Neural cell (in vitro differentiated cells): Measurements from ENCODE around the gene A1BG. TPM values are rescaled to one million over a fixed set of nuclear protein-coding genes. Genes with fewer than 3 reads are reported as not detected.

Experiments used
- H2AFZ ChIP-seq: fragments of 200-600, 300-800 bp; sonication (generic), shearing (Covaris generic); 2 replicates; pipeline ENCODE4 v1.6.0; 2014; ENCODE audit warnings: low read depth, mild to moderate bottlenecking, antibody characterized with exemption, low read length, moderate library complexity
- H3F3A ChIP-seq: fragments of 200-600 bp; shearing (Covaris generic); 2 replicates; pipeline ENCODE4 v1.6.1; 2016; ENCODE audit warnings: mild to moderate bottlenecking, moderate library complexity, mixed read lengths, antibody characterized with exemption, low read length; ENCODE audit not compliant: insufficient read depth, poor library complexity, severe bottlenecking
- H3K27ac ChIP-seq: fragments of 200-600, 300-800 bp; sonication (generic), shearing (Covaris generic); 2 replicates; pipeline ENCODE4 v1.5.1; 2014; ENCODE audit warnings: mild to moderate bottlenecking, low read length, moderate library complexity
- H3K27me3 ChIP-seq: fragments of 300-800, 200-600 bp; sonication (generic), shearing (Covaris generic); 2 replicates; pipeline ENCODE4 v1.6.0; 2014; ENCODE audit warnings: mild to moderate bottlenecking, low read depth, low read length, moderate library complexity; ENCODE audit not compliant: insufficient read depth
- H3K36me3 ChIP-seq: fragments of 300-800, 200-600 bp; sonication (generic), shearing (Covaris generic); 2 replicates; pipeline ENCODE4 v1.5.1; 2014; ENCODE audit warnings: mild to moderate bottlenecking, antibody characterized with exemption, low read length, moderate library complexity; ENCODE audit not compliant: insufficient read depth
- H3K4me2 ChIP-seq: fragments of 300-800, 200-600 bp; sonication (generic), shearing (Covaris generic); 2 replicates; pipeline ENCODE4 v1.6.0; 2014; ENCODE audit warnings: mild to moderate bottlenecking, low read length
- H3K4me3 ChIP-seq: fragments of 300-800, 200-600 bp; sonication (generic), shearing (Covaris generic); 2 replicates; pipeline ENCODE4 v1.5.1; 2014; ENCODE audit warnings: mild to moderate bottlenecking, low read length, moderate library complexity
- H3K79me2 ChIP-seq: fragments of 200-600 bp; shearing (Covaris generic); replicated peaks from 2 replicates; pipeline ENCODE4 v1.6.0; 2014; ENCODE audit warnings: mild to moderate bottlenecking, low read length, moderate library complexity; ENCODE audit not compliant: insufficient read depth
- H3K9ac ChIP-seq: fragments of 300-800, 200-600 bp; sonication (generic), shearing (Covaris generic); 2 replicates; pipeline ENCODE4 v1.6.1; 2016; ENCODE audit warnings: mild to moderate bottlenecking, low read length, mixed read lengths
- H3K9me2 ChIP-seq: fragments of 200-600 bp; shearing (Covaris generic); 2 replicates; pipeline ENCODE4 v1.6.1; 2016; ENCODE audit warnings: mild to moderate bottlenecking, low read length, mixed read lengths; ENCODE audit not compliant: insufficient read depth
- H3K9me3 ChIP-seq: fragments of 200-600, 300-800 bp; sonication (generic), shearing (Covaris generic); 2 replicates; pipeline ENCODE4 v1.6.1; 2016; ENCODE audit warnings: mild to moderate bottlenecking, mixed run types, low read length, moderate library complexity, mixed read lengths
- H4K20me1 ChIP-seq: fragments of 200-600 bp; shearing (Covaris generic); 2 replicates; pipeline ENCODE4 v1.6.1; 2016; ENCODE audit warnings: mild to moderate bottlenecking, mixed run types; ENCODE audit not compliant: insufficient read depth
- EP300 ChIP-seq: fragments of 450-650 bp; conservative IDR thresholded peaks from 2 replicates; pipeline ENCODE4 v1.6.1; 2014; ENCODE audit warnings: antibody characterized with exemption, mild to moderate bottlenecking, moderate library complexity; ENCODE audit not compliant: poor library complexity, severe bottlenecking
- EZH2 ChIP-seq: fragments of 200-600, 300-800 bp; shearing (Covaris generic), sonication (generic); IDR thresholded peaks from 2 replicates; pipeline ENCODE4 v1.6.1; 2014; ENCODE audit warnings: antibody characterized with exemption, low read length, borderline replicate concordance, mild to moderate bottlenecking; ENCODE audit not compliant: insufficient read depth, poor library complexity, severe bottlenecking
- MXI1 ChIP-seq: fragments of 450-650 bp; conservative IDR thresholded peaks from 2 replicates; pipeline ENCODE4 v1.6.1; 2014; ENCODE audit warnings: antibody characterized with exemption, mild to moderate bottlenecking; ENCODE audit not compliant: poor library complexity, severe bottlenecking
- POLR2AphosphoS5 ChIP-seq: IDR thresholded peaks from 2 replicates; pipeline ENCODE4 v1.6.1; 2012
- RAD21 ChIP-seq: fragments of 450-650 bp; conservative IDR thresholded peaks from 2 replicates; pipeline ENCODE4 v1.6.1; 2014; ENCODE audit warnings: antibody characterized with exemption, mild to moderate bottlenecking, moderate library complexity
- SMC3 ChIP-seq: fragments of 450-650 bp; conservative IDR thresholded peaks from 2 replicates; pipeline ENCODE4 v1.6.1; 2014; ENCODE audit warnings: antibody characterized with exemption, mild to moderate bottlenecking, moderate library complexity; ENCODE audit not compliant: poor library complexity
- TAF1 ChIP-seq: IDR thresholded peaks from 2 replicates; pipeline ENCODE4 v1.6.1; 2012; ENCODE audit warnings: low read depth
- polyA plus RNA-seq: library from polyadenylated mRNA; depleted of rRNA; stranded (reverse); fragments of >200 nt; gene quantifications from 2 replicates; pipeline ENCODE4 v1.2.3, GENCODE V29; 2014
- TF ChIP-seq, protein P1 (sequence below): fragments of 450-650 bp; IDR thresholded peaks from 2 replicates; pipeline ENCODE4 v1.5.1; 2014; ENCODE audit warnings: antibody characterized with exemption, mild to moderate bottlenecking, moderate library complexity; ENCODE audit not compliant: poor library complexity, severe bottlenecking
- TF ChIP-seq, protein P2 (sequence below): IDR thresholded peaks from 2 replicates; pipeline ENCODE4 v1.6.1; 2012; ENCODE audit warnings: borderline replicate concordance

A1BG gene
- polyA plus RNA-seq, 1 donor from 2014 or later: 40.0 TPM

DNA sequence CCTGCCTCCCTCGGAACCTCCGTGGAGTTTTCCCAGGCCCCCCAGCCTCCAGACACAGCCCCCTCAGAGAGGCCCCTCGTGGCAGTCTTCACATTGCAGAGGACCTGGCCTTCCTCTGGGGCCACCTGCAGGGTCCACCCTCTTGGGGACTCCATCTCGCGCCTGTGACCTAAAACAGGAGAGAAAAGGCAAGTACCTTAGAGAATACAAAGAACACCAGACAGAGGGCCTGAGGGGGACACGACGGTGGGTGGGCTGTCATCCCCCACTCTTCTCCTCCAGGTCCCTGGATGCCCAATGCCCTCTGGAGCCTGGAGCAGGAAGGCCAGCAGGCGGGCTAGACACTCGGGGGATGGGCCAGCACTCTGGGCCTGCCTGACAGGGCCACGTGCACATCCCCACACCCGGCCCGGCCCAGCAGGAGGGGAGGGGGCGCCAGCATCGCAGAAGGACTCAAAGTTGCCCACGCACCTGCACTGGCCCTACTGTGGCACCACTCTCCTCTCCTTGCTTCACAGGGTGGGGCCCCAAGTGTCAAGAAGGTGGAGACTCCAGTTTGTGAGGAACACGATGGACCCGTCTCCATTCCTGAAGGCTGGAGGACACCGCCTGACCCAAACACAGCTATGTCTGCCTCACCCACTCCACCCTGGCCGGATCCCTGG is 4.3 kb upstream of the A1BG start:
- Histone ChIP-seq H3K79me2 (no peaks in the 10 kb centered on the region), H3F3A (peaks cover 5% of the 10 kb centered on the region), H3K9me3 (no peaks in the 10 kb centered on the region), H3K27ac (no peak overlapping the region), H3K9ac (no peak overlapping the region), H3K4me2 (no peak overlapping the region), H3K36me3 (no peaks in the 10 kb centered on the region), H3K27me3 (no peaks in the 10 kb centered on the region), H3K4me3 (no peak overlapping the region), H3K9me2 (no peaks in the 10 kb centered on the region), H4K20me1 (no peaks in the 10 kb centered on the region), H2AFZ (no peak overlapping the region)
- no peak for TF ChIP-seq TAF1
- TF ChIP-seq SMC3: no peak
- TF ChIP-seq RAD21: no peak
- no peak for TF ChIP-seq EZH2
- no peak for TF ChIP-seq EP300
- no peak for TF ChIP-seq MXI1
- TF ChIP-seq, protein P1, sequence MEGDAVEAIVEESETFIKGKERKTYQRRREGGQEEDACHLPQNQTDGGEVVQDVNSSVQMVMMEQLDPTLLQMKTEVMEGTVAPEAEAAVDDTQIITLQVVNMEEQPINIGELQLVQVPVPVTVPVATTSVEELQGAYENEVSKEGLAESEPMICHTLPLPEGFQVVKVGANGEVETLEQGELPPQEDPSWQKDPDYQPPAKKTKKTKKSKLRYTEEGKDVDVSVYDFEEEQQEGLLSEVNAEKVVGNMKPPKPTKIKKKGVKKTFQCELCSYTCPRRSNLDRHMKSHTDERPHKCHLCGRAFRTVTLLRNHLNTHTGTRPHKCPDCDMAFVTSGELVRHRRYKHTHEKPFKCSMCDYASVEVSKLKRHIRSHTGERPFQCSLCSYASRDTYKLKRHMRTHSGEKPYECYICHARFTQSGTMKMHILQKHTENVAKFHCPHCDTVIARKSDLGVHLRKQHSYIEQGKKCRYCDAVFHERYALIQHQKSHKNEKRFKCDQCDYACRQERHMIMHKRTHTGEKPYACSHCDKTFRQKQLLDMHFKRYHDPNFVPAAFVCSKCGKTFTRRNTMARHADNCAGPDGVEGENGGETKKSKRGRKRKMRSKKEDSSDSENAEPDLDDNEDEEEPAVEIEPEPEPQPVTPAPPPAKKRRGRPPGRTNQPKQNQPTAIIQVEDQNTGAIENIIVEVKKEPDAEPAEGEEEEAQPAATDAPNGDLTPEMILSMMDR: no peak

- Histone ChIP-seq H3K4me2 (no peak overlapping the region), H4K20me1 (no peaks in the 10 kb centered on the region), H3K9ac (no peak overlapping the region), H3K27ac (no peak overlapping the region), H3K9me3 (no peaks in the 10 kb centered on the region), H3K79me2 (no peaks in the 10 kb centered on the region), H3K36me3 (no peaks in the 10 kb centered on the region), H3F3A (peaks cover under 1% of the 10 kb centered on the region), H3K9me2 (no peaks in the 10 kb centered on the region), H3K27me3 (no peaks in the 10 kb centered on the region), H3K4me3 (no peak overlapping the region), H2AFZ (no peak overlapping the region)
- TF ChIP-seq EP300 (no peak), SMC3 (no peak), MXI1 (no peak)
These were observed 3.6 kb upstream of the A1BG start for GRCh38 chr19:58356766-58357480.

DNA sequence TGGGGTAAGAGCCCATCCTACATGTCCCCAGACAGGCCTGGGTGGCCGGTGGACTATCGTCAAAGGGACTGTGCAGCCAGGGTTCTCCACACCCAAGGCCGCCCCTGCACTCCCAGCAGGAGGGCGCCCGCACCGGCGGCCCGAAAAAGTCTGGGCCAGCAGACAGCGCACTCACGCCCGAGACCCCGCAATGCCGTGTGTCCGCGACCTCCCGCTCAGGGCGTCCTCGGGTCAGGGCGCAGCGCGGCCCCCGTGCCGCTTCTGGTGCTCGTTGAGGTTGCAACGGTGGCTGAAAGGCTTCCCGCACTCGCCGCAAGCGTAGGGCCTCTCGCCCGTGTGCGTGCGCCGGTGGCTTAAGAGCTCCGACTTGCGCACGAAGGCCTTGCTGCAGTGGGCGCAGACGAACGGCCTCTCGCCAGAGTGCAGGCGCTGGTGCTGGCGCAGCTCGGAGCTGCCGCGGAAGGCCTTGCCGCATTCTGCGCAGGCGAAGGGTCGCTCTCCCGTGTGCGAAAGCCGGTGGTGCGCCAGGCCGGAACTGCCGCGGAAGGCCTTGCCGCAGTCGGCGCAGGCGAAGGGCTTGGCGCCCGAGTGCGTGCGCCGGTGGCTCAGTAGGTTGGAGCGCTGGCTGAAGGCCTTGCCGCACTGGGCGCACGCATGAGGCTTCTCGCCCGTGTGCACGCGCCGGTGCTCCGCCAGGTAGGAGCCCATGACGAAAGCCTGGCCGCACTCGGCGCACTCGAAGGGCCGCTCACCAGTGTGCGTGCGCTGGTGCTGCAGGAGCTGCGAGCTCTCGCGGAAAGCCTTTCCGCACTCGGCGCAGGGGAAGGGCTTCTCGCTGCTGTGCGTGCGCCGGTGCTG is 2.8 kb upstream of the A1BG start:
- Histone ChIP-seq H3K9me2 (no peaks in the 10 kb centered on the region), H3K4me3 (no peak overlapping the region), H3K9ac (no peak overlapping the region), H2AFZ (no peak overlapping the region), H3K27me3 (no peaks in the 10 kb centered on the region), H3K36me3 (no peaks in the 10 kb centered on the region), H3K27ac (no peak overlapping the region), H3K79me2 (no peaks in the 10 kb centered on the region), H3K4me2 (no peak overlapping the region), H4K20me1 (no peaks in the 10 kb centered on the region), H3K9me3 (no peaks in the 10 kb centered on the region), H3F3A (no peaks in the 10 kb centered on the region)
- TF ChIP-seq EP300: no peak
- TF ChIP-seq, protein P1: no peak
- TF ChIP-seq EZH2: no peak
- TF ChIP-seq, protein P2, sequence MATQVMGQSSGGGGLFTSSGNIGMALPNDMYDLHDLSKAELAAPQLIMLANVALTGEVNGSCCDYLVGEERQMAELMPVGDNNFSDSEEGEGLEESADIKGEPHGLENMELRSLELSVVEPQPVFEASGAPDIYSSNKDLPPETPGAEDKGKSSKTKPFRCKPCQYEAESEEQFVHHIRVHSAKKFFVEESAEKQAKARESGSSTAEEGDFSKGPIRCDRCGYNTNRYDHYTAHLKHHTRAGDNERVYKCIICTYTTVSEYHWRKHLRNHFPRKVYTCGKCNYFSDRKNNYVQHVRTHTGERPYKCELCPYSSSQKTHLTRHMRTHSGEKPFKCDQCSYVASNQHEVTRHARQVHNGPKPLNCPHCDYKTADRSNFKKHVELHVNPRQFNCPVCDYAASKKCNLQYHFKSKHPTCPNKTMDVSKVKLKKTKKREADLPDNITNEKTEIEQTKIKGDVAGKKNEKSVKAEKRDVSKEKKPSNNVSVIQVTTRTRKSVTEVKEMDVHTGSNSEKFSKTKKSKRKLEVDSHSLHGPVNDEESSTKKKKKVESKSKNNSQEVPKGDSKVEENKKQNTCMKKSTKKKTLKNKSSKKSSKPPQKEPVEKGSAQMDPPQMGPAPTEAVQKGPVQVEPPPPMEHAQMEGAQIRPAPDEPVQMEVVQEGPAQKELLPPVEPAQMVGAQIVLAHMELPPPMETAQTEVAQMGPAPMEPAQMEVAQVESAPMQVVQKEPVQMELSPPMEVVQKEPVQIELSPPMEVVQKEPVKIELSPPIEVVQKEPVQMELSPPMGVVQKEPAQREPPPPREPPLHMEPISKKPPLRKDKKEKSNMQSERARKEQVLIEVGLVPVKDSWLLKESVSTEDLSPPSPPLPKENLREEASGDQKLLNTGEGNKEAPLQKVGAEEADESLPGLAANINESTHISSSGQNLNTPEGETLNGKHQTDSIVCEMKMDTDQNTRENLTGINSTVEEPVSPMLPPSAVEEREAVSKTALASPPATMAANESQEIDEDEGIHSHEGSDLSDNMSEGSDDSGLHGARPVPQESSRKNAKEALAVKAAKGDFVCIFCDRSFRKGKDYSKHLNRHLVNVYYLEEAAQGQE: no peak
- TF ChIP-seq RAD21: no peak
- no peak for TF ChIP-seq SMC3
- no peak for TF ChIP-seq MXI1
- no peak for TF ChIP-seq TAF1
- TF ChIP-seq POLR2AphosphoS5: no peak
